GM19099 (cell line): ENCODE measurements around the gene TRIM39.

Experiments used
- POLR2A ChIP-seq: IDR thresholded peaks from 3 replicates; pipeline ENCODE4 v1.6.1; 2011; ENCODE audit warnings: low read depth; ENCODE audit not compliant: insufficient read length; ENCODE audit errors: extremely low read depth

The TRIM39 gene

GRCh38 chr6:30391240-30391639 lies 64.5 kb downstream of the TRIM39 start:
- TF ChIP-seq POLR2A, result no peak
